HuH-7.5 (cell line): ENCODE measurements around the gene LANCL3.
"Not testable (repeated sequence)": the region's sequence is repeated elsewhere in the genome, so short reads cannot be mapped to it uniquely, and the experiment has no call there.

ENCODE experiments used
- DNase-seq: peaks from one replicate; pipeline ENCODE4 v3.0.0; 2011; ENCODE audit warnings: low spot score

Gene LANCL3

GRCh38 chrX:37571426-37572107 lies at the start of gene LANCL3:
TSS of gene LANCL3 (plus strand) at chrX:37571661. CDS start at chrX:37571871, 210 bp downstream.
- DNase-seq: not testable (repeated sequence)

GRCh38 chrX:37523673-37524072 lies 47.8 kb upstream of the LANCL3 start:
- DNase-seq: not testable (repeated sequence)

- DNase-seq: no peak
Observed at GRCh38 chrX:37541991-37542390, 29.5 kb upstream of the LANCL3 start.

- DNase-seq: no peak
Observed at GRCh38 chrX:37542791-37543190, 28.7 kb upstream of the LANCL3 start.

- no peak for DNase-seq
Observed at GRCh38 chrX:37543324-37543723, 28.1 kb upstream of the LANCL3 start.

- DNase-seq: not testable (repeated sequence)
Observed at GRCh38 chrX:37544531-37544930, 26.9 kb upstream of the LANCL3 start.

- no peak for DNase-seq
Observed at GRCh38 chrX:37545066-37545465, 26.4 kb upstream of the LANCL3 start.

- DNase-seq: not testable (repeated sequence)
Observed at GRCh38 chrX:37549619-37550018, 21.8 kb upstream of the LANCL3 start.

- no peak for DNase-seq
Observed at GRCh38 chrX:37553476-37553875, 18.0 kb upstream of the LANCL3 start.

- DNase-seq: not testable (repeated sequence)
Observed at GRCh38 chrX:37565254-37565653, 6.2 kb upstream of the LANCL3 start.

GRCh38 chrX:37570349-37570748 lies 1.1 kb upstream of the LANCL3 start:
- DNase-seq: not testable (repeated sequence)

- DNase-seq: not testable (repeated sequence)
Observed at GRCh38 chrX:37572108-37572587, 687 bp downstream of the LANCL3 start.

GRCh38 chrX:37573121-37573520 lies 1.7 kb downstream of the LANCL3 start:
- not testable (repeated sequence) for DNase-seq

GRCh38 chrX:37578045-37578444 lies 6.6 kb downstream of the LANCL3 start:
- no peak for DNase-seq

GRCh38 chrX:37580080-37580479 lies 8.6 kb downstream of the LANCL3 start:
- DNase-seq: no peak

- DNase-seq: not testable (repeated sequence)
Observed at GRCh38 chrX:37587337-37587736, 15.9 kb downstream of the LANCL3 start.

- DNase-seq: no peak
Observed at GRCh38 chrX:37590047-37590446, 18.6 kb downstream of the LANCL3 start.

GRCh38 chrX:37594755-37595382 lies 23.4 kb downstream of the LANCL3 start:
- no peak for DNase-seq

- no peak for DNase-seq
Observed at GRCh38 chrX:37599729-37600128, 28.3 kb downstream of the LANCL3 start.

GRCh38 chrX:37603938-37604409 lies 32.5 kb downstream of the LANCL3 start:
- DNase-seq: no peak

- DNase-seq: no peak
Observed at GRCh38 chrX:37607243-37607642, 35.8 kb downstream of the LANCL3 start.

GRCh38 chrX:37608156-37608555 lies 36.7 kb downstream of the LANCL3 start:
- no peak for DNase-seq

- DNase-seq: no peak
Observed at GRCh38 chrX:37609727-37610126, 38.3 kb downstream of the LANCL3 start.
